GM19025 (cell line): ENCODE results near the gene STAT3.
"Not testable (repeated sequence)": the region's sequence is repeated elsewhere in the genome, so short reads cannot be mapped to it uniquely, and the experiment has no call there.

ENCODE experiments used
- ATAC-seq: cut with Tn5 transposase; IDR thresholded peaks from one replicate; pipeline ENCODE4 v1.9.1; 2021; ENCODE audit warnings: mild to moderate bottlenecking, low read depth, moderate library complexity; ENCODE audit not compliant: unreplicated experiment

Gene STAT3

GRCh38 chr17:42409523-42410318, 21.5 kb upstream of the STAT3 start:
- ATAC-seq, result no peak

GRCh38 chr17:42408061-42408460, 19.8 kb upstream of the STAT3 start:
- ATAC-seq, result no peak

GRCh38 chr17:42407289-42407836, 19.1 kb upstream of the STAT3 start:
- ATAC-seq, result no peak

GRCh38 chr17:42406615-42407288, 18.5 kb upstream of the STAT3 start:
- ATAC-seq, result no peak

- ATAC-seq, result no peak
Measured at GRCh38 chr17:42405963-42406495, 17.8 kb upstream of the STAT3 start.

- ATAC-seq, result no peak
Measured at GRCh38 chr17:42405076-42405475, 16.8 kb upstream of the STAT3 start.

GRCh38 chr17:42404326-42405055, 16.2 kb upstream of the STAT3 start:
- no peak for ATAC-seq

GRCh38 chr17:42403150-42403549, 14.9 kb upstream of the STAT3 start:
- ATAC-seq, result no peak

GRCh38 chr17:42402117-42402516, 13.9 kb upstream of the STAT3 start:
- ATAC-seq, result no peak

GRCh38 chr17:42400844-42401375, 12.7 kb upstream of the STAT3 start:
- ATAC-seq, result not testable (repeated sequence)

GRCh38 chr17:42399948-42400843, 12.0 kb upstream of the STAT3 start:
- no peak for ATAC-seq

GRCh38 chr17:42399121-42399520, 10.9 kb upstream of the STAT3 start:
- ATAC-seq, result no peak

GRCh38 chr17:42395601-42396000, 7.4 kb upstream of the STAT3 start:
- not testable (repeated sequence) for ATAC-seq

- ATAC-seq, result no peak
Measured at GRCh38 chr17:42394838-42395237, 6.6 kb upstream of the STAT3 start.

- ATAC-seq, result no peak
Measured at GRCh38 chr17:42392692-42393415, 4.6 kb upstream of the STAT3 start.

- ATAC-seq, result not testable (repeated sequence)
Measured at GRCh38 chr17:42391439-42391838, 3.2 kb upstream of the STAT3 start.

GRCh38 chr17:42389899-42390298, 1.7 kb upstream of the STAT3 start:
- no peak for ATAC-seq

GRCh38 chr17:42389135-42389417, 834 bp upstream of the STAT3 start:
- no peak for ATAC-seq
